Left kidney (tissue), 2 donors: ENCODE results near the gene TFB2M. TPM values are rescaled to one million over a fixed set of nuclear protein-coding genes. Genes with fewer than 3 reads are reported as not detected.
"Not testable (repeated sequence)": the region's sequence is repeated elsewhere in the genome, so short reads cannot be mapped to it uniquely, and the experiment has no call there.

ENCODE experiments used
- DNase-seq: peaks from one replicate; pipeline ENCODE4 v3.0.0-alpha.2; 2013
- polyA plus RNA-seq: library from polyadenylated mRNA; unstranded; fragments of 120-200 nt; gene quantifications from one replicate; pipeline ENCODE4 v1.2.1, GENCODE V29; 2013; ENCODE audit not compliant: insufficient read length

TFB2M gene
- polyA plus RNA-seq, 1 donor, result 21.3 TPM

DNA sequence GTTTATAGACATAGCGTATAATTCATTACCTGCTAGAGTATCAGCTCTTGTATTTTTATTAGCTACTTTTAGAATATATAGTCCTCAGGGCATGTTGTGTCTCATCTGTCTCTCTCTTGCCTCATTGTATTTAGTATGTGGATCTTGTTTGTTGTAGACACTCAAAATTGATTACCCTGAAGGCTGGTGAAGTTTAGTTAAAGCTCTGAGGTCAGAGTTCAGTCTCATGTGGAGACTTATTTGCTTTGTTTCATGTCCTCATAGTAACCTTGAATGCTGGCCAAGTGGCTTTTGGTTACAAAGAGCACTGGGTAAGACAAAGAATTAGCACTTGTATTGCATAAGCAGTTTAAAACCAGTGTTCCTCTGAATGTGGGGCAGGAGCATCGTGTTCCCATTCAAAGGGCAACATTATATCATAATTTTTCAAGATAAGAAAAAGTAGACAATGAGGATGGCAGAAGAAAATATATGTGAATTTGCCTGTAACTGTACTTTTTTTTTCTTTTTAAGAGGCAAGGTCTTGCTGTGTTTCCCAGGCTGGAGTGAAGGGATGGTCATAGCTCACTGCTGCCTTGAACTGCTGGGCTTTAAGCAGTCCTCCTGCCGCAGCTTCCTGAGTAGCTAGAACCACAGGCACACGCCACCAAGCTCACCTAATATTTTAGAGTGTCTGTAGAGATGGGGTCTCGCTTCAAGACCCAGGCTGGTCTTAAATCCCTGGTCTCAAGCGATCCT lies 17.6 kb upstream of the TFB2M start:
- DNase-seq, result no peak

DNA sequence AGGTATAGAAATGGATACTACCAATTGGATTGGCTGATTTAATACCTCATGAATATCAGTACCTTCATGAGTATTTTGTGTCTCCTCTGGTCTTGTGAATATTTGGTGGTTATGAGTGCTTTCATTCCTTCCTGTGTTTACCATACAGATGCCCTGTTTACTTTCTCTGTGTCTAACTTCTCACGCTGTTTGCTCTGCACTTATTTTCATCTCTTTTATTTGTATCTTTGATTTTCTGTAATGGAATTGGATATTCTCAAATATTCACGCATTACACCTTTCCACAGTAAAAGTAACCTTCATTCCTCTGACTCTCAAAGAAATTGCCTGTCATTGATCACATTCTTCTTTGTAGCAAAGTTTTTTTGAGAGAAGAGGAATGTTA lies 17.0 kb upstream of the TFB2M start:
- no peak for DNase-seq

DNA sequence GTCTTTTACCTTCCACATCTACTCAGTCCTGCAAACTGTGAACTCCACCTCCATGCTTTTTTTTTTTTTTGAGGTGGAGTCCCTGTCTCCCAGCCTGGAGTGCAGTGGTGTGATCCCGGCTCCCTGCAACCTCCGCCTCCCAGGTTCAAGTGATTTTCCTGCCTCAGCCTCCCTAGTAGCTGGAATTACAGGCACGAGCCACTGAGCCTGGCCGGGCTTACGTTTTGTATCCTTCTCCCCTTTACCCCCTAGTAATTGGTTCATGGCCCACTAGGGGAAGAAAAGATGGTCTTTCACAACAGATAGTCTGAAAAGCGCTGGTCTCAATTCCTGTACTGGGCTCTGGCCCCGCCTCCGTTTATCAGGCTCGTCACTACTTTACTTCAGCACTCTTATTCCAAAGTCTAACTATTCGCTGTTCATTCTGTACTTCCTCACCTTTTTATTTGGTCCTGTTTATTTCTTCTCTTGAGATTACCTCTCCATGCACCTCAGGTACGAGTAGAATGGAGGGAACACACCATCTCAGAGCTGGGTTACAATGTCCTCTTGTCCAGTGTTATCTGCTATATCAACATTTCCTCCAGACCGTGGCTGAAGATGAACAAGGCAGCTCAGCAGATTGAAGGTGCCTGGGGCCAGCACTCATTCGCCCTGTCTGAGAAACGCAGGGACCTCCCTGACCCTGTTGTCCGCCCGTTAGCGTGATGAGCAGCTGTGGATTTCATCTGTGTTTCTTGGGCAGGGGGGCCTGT lies 16.4 kb upstream of the TFB2M start:
- no peak for DNase-seq

DNA sequence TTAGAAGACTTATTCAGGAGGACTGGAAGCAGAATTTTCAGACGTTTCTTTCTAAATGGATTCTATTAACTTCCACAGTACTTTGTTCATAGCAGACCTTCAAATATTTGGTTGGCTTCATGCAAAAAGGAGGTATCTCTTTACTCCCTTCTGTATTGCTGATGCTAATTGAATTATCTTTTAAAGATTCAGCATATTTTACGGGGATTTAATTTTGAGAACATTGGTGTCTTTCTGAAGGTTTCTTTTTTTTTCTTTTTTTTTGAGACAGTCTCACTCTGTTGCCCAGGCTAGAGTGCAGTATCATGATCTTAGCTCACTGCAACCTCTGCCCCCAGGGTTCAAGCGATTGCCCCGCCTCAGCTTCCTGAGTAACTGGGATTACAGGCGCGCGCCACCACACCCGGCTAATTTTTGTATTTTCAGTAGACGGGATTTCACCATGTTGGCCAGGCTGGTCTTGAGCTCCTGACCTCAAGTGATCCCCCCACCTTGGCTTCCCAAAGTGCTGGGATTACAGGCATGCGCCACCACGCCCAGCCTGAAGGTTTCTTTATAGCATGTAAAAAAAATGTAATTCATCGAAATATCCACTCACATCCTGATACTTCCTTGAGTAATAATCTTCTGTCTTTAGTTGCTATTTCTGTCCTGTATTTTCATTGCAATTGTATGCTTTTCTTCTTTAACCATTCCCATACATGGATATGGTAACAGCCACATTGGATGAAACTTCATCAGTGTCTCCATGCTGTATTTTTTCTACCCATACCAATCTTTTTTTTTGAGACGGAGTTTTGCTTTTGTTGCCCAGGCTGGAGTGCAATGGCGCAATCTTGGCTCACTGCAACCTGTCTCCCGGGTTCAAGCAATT lies 14.7 kb upstream of the TFB2M start:
- DNase-seq, result no peak

DNA sequence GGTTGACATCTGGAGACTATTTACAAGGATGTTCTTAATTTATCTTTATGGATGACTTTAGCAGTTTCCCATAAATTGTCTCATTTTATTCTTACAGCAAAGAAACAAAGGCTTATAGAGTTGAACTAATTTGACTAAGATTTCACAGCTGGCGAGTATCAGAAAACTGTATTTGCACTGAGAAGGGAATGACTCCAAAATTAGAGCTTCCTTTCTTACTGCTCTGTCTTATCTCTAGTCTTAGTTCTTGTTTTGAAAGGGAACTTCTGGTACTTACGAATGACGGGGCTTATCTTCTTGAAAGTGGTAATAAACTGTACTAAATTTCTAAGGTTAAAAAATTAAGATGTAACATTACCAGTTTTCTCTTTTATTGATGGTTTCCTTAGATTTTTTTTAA lies 13.8 kb upstream of the TFB2M start:
- DNase-seq, result no peak

DNA sequence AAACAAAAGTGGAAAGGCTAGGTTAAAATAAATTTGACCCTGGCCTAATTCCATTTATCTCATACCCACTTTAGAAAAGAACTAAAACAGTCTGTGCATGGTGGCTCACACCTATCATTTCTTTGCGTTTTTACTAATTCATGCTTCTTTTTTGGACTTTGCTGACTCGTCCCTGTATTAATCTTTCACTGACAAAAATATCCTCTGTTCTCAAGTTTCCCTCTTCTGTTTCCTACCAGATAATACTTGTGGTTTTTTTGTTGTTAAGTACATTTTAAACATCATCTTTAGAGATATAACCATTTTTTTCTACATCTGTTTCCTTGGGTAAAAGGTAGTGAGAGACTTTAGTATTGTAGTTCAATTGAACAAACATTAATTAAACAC lies 11.7 kb upstream of the TFB2M start:
- no peak for DNase-seq

DNA sequence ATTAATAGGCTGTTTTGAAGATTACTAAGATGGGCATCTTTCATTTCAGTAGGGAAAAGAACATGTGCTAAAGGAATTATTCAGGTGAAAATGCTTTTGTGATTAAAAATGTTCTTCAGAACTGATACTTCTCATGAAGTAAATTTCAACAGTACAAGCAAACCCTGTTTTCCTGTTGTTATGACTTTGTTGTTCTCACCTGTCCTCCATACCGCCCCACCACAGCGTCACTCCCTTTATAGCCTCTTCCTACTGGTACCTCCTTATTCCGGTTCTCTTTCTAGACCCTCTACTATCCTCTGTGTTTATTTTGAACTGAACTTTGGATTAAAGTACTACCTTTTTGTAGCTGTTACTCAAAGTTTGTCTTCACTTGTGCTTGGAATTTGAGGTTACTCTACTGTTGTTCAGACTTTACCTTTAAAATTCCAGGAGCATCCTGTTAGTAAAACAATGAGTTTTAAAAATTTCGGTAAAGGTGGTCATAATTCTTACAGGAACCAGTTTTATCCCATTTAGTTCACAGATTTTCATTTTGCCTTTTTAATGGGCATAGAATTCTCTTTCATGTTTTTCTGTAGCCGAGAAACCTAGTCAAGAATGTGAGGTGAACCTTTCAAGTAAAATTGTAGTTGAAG lies 11.1 kb upstream of the TFB2M start:
- no peak for DNase-seq

DNA sequence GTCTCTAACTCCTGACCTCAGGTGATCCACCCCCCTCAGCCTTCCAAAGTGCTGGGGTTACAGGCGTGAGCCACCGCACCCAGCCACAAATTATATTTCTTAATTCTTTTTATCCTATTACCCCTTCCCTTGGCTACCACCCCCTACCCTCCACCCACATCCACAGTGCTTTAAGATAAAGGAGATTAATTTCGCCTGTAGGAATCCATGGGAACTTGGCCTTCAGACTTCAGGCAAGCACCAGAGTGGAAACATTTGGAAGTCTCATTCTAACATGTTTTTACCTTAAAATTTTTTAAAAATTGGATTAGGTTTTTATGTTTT lies 10.6 kb upstream of the TFB2M start:
- DNase-seq, result no peak

DNA sequence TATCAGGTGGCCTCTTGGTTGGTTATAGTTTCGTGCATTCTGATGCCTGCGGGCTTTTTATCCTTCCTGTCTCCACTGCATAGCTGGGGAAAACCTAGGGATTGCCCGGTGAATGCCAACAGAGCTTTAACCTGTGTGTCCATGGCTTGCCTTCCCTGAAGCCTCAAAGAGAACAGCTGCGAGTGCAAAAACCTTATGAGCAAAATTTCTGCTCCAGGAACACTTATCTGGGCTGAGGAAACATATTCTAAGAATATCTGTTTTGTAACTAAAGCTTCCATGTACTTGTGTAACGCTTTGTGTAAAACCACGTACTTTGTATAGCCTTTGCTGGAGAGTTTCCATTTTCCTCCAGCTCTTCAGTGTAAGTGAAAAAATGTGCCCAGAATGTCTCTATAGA lies 7.4 kb upstream of the TFB2M start:
- DNase-seq, result no peak

DNA sequence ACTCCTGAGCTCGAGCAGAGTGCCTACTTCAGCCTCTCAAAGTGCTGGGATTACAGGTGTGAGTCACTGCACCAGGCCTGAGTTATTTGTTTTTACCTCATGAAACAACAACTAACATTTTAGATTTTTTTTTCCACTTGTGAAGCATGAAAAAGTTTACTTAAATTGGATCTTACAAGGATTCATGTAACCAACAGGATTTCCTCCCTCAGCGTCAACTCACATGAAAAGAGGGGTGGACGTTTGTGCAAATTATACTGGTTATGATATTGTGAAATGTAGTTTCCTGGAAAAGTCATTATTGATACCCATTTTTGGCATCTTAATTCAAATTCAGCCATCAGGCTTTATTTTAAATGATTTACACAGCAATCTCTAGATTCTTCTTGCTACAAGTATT lies 6.7 kb upstream of the TFB2M start:
- no peak for DNase-seq

DNA sequence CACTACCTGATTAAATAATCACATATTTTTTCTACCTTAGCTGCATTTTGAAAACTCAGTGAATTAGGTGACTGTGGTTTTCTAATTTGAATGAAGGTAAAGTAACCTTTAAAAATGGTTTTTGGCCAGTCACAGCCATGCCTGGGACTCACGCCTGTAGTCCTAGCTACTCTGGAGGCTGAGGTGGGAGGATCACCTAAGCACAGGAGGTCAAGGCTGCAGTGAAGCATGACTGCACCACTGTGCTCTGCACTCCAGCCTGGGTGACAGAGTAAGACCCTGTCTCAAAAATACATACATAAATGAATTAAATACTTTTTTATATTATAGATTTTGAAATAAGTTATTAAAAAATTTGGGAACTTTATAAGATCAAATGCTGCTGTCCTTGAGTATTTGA lies 5.9 kb upstream of the TFB2M start:
- DNase-seq, result no peak

DNA sequence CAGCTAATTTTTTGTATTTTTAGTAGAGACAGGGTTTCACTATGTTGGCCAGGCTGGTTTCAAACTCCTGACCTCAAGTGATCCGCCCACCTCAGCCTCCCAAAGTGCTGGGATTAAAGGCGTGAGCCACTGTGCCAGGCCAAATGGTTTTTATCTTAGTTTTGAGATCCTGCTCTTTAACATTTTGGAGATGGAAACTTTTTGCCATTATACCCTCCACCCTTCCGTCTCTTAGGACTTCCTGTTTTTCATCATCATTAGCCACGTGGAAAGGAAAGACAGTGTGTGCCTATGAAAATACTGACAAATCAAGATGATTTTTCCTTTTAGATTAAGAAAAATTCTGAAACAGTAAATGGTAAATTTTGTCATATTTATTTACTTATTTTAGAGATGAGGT lies 5.2 kb upstream of the TFB2M start:
- not testable (repeated sequence) for DNase-seq

DNA sequence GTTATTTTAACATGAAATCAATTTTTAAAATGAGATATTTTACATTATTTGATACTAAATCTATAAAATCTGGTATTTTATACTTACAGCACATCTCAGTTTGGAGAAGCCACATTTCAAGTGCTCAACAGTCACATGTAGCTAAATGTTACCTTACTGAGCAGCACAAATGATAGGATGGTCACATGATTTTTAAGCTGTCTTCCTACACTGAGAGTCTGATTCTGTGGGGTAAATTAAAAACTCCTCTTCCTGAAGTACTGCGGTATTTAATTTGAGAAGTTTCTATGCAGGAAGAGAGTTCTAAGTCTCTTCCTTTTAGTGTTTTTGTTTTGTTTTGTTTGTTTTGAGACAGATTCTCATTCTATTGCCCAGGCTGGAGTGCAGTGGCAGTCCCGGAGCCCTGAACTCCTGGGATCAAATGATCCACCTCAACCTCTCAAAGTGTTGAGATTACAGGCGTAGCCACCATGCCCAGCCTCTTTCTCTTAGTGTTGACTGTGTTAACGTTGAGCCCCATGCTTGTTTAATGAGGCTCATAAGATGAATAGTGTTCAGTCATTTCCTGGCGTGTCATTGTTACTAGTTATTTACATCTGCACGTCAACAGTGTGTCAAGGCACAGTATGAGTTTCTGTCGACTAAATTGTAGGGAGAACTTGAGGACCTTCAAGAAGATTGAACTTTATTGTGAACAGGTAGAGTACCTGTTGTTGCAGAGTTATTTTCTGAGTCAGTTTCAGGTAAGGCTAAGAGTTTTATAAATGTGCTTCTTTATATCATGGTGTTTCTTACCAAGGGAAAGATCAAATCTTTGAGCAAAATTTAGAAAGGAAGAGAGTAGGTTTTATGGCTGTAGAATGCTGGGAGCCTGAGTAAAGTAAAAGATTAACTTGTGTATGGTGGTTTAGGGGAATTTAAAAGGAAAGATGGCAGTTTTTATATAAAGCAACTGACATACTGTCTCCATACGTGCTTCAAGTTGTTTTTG lies 3.5 kb upstream of the TFB2M start:
- DNase-seq, result no peak

DNA sequence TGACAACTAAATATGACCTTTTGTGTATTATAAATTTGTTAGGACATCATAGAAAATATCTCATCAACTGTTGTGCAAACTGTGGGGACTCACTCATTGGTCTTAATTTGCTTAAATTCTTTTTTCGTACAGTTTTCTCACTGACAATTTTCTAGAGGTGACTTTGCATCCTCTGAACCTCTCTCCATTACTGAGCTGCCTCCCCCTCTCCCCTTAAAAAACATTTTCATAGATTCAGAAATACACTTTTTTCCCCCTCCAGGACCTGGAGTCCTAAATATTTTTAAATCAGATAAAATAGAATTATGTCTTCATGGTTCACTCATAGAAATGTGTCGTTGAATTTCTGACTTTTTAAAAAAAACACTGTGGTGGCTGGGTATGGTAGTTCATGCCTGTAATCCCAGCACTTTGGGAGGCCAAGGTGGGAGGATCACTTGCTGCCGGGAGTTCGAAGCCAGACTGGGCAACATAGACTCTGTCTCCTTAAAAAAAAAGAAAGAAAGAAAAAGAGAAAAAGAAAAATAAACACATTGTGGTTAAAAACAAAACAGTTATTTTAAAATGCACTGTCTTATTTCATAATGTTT lies 1.7 kb upstream of the TFB2M start:
- no peak for DNase-seq

DNA sequence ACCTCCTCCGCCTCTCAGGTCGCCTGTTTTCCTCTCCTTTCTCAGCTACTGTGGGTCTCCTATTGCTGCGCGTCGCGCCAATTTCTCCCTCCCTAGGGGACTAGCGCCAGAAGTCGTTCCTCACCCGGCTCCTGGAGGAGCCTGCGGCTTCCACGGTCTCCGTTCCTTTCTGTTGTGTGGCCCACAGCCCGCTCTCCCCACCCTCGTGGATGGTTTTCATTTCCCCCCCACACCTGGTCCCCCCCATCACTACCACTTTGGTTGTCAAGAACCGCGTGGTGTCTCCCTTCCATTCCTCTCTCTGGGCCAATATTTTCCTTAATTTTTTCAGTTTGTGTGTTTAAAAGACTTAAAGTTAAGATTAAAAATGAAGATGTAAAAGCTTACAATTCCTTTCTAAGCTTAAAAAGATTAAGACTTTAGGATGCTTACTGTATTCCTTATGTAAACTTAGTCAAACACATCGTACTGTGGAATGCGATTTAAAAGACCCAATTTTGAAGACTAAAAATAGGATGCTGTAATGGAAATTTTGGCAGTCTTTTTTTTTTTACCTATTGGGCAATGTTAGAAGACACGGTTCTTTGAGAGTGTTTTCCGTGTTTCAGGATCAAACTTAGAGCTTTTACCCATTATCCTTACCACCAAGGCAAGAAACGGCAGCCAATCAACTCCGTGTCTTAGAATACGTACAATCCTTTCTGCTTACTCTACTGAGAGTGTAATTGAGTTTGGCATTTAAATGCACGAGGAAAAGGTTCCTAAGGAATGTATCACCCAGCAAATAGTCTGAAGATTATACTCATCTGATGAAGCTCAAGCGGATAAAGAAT lies 968 bp upstream of the TFB2M start:
- no peak for DNase-seq

DNA sequence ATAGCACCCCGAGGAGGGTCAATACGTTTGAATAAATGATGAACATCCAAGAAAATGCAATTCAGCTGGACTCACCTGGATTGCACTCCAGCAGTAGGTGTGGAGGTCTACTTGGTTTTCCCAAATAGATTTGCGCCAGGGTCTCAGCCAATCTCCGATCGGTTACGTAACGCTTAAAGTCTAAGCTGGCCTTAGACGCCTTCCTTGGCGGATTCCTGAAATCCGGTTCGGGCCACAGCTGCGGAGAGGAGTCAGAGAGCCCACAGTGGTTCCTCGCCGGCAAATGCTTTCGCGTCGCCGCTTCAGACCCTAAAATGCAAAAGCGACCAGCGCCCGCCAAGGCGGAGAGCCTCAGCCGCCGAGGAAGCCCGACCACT lies 322 bp downstream of the TFB2M start:
- DNase-seq, result no peak

DNA sequence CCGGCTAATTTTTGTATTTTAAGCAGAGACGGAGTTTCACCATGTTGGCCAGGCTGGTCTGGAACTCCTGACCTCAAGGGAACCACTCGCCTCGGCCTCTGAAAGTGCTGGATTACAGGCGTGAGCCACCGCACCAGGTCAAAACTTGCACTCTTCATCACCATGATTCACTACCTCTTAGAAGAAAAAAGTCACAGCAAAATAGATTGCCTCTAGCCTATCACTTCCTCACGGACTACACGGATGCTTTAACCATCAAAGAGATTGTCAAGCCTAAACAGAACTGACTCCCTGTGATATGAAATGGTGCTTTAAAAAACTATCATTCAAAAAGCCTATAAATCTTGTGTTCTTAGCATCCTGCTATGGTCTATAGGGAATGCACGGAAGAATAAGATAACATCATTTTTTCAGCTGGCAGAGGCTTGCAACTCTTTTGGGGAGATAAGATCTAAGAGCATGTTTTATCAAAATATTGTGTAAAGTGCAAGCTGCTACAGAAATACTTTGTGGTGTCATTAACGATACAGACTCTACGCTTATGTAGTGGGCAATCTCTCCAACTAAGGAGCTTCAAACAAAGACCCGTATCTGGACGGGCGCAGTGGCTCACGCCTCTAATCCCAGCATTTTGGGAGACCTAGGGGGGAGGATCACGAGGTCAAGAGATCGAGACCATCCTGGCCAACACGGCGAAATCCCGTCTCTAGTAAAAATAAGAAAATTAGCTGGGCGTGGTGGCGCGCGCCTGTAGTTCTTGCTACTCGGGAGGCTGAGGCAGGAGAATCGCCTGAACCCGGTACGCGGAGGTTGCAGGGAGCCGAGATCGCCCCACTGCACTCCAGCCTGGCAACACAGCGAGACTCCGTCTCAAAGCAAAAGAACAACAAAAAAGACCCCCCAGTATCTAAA lies 966 bp downstream of the TFB2M start:
- no peak for DNase-seq

DNA sequence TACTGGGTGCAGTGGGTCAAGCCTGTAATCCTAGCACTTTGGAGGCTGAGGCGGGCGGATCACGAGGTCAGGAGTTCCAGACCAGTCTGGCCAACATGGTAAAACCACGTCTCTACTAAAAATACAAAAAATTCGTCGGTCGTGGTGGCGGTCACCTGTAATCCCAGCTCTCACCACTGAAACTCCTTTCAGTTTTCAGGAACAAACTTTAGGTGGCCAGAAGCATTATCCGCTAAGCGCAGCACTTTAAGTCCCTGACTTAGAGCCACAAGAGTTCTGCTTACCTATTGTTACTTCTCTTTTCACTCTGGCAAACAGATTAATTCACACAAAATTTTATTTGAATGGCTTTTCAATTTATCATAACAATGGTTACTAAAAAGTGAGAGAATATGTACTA lies 5.2 kb downstream of the TFB2M start:
- not testable (repeated sequence) for DNase-seq

DNA sequence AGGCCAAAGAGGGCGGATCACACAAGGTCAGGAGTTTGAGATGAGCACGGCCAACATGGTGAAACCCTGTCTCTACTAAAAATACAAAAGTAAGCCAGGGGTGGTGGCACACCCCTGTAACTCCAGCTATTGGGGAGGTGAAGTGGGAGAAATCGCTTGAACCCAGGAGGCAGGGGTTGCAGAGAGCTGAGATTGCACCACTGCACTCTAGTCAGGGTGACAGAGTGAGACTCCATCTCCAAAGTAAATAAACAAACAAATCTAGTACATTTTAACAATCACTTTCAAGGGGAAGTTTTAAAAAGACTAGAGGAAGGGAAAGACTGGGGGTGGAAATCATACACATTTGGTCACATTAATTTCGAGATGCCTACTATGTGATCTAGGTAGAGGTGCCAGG lies 6.8 kb downstream of the TFB2M start:
- no peak for DNase-seq
